HEK293T (cell line): Measurements from ENCODE around the gene FBN2.

Source experiments
- BHLHE40 ChIP-seq: fragments of 450-650 bp; IDR thresholded peaks from 2 replicates; pipeline ENCODE4 v1.6.1; 2016; ENCODE audit warnings: mild to moderate bottlenecking, moderate library complexity, borderline replicate concordance
- ELF4 ChIP-seq: fragments of 450-650 bp; IDR thresholded peaks from 2 replicates; pipeline ENCODE4 v1.6.1; 2017; ENCODE audit warnings: antibody characterized with exemption
- FOXA1 ChIP-seq: fragments of 450-650 bp; IDR thresholded peaks from 2 replicates; pipeline ENCODE4 v1.6.1; 2016; ENCODE audit warnings: mild to moderate bottlenecking
- FOXK2 ChIP-seq: fragments of 450-650 bp; IDR thresholded peaks from 2 replicates; pipeline ENCODE4 v1.6.1; 2016; ENCODE audit warnings: mild to moderate bottlenecking
- HDGF ChIP-seq: fragments of 450-650 bp; IDR thresholded peaks from 2 replicates; pipeline ENCODE4 v1.6.1; 2017; ENCODE audit warnings: antibody characterized with exemption, borderline replicate concordance
- L3MBTL2 ChIP-seq: fragments of 450-650 bp; conservative IDR thresholded peaks from 2 replicates; pipeline ENCODE4 v1.6.1; 2016; ENCODE audit warnings: mild to moderate bottlenecking
- SP1 ChIP-seq: fragments of 450-650 bp; IDR thresholded peaks from 2 replicates; pipeline ENCODE4 v1.6.1; 2017
- SUZ12 ChIP-seq: fragments of 450-650 bp; IDR thresholded peaks from 2 replicates; pipeline ENCODE4 v1.6.1; 2016; ENCODE audit warnings: mild to moderate bottlenecking
- TARDBP ChIP-seq: fragments of 450-650 bp; IDR thresholded peaks from 2 replicates; pipeline ENCODE4 v1.6.1; 2016

GRCh38 chr5:128241051-128241695 is 296.9 kb downstream of the FBN2 start:
- TF ChIP-seq FOXA1 (no peak), TARDBP (no peak), SUZ12 (no peak), SP1 (no peak), FOXK2 (no peak), HDGF (no peak), L3MBTL2 (no peak), ELF4 (no peak), BHLHE40 (no peak)
